ENCODE data around the gene TOP1.

GRCh38 chr20:41027872-41028358 lies 707 bp upstream of the TOP1 start:
- TF ChIP-seq CTCF (IDR thresholded peaks at IDR 0.05; ENCODE audit: low read depth, low read length, poor library complexity, severe bottlenecking) = no peak
- TF ChIP-seq EZH2phosphoT487 (IDR thresholded peaks at IDR 0.05; ENCODE audit: borderline replicate concordance, low read length) = no peak
